Suprapubic skin (tissue), 4 donors: ENCODE data around the gene METTL21C. TPM values are rescaled to one million over a fixed set of nuclear protein-coding genes. Genes with fewer than 3 reads are reported as not detected.

Experiments
- DNase-seq, 2 donors: peaks; one replicate each; pipeline ENCODE4 v3.0.0-alpha.2; 2019; ENCODE audit warnings: low spot score in 2 of 2
- H3K27ac ChIP-seq: fragments of 200-600 bp; sonication (generic); one replicate; pipeline ENCODE4 v1.5.1; 2019
- H3K27me3 ChIP-seq: fragments of 200-600 bp; sonication (generic); one replicate; pipeline ENCODE4 v1.5.1; 2019
- H3K36me3 ChIP-seq: fragments of 200-600 bp; sonication (generic); one replicate; pipeline ENCODE4 v1.5.1; 2019
- H3K4me1 ChIP-seq: fragments of 200-600 bp; sonication (generic); one replicate; pipeline ENCODE4 v1.5.1; 2019
- H3K4me3 ChIP-seq: fragments of 200-600 bp; sonication (generic); one replicate; pipeline ENCODE4 v1.5.1; 2019; ENCODE audit warnings: mild to moderate bottlenecking
- H3K9me3 ChIP-seq: fragments of 200-600 bp; sonication (generic); one replicate; pipeline ENCODE4 v1.5.1; 2019
- CTCF ChIP-seq, 2 donors: fragments of 200-600 bp in 1 of 2; fragments of 450-650 bp in 1 of 2; sonication (generic) in 1 of 2; IDR thresholded peaks; one replicate each; pipeline ENCODE4 v1.5.1; 2016 to 2019; ENCODE audit warnings: antibody characterized with exemption in 2 of 2, mild to moderate bottlenecking in 1 of 2, moderate library complexity in 1 of 2
- EP300 ChIP-seq: sonication (generic); formaldehyde crosslinking; IDR thresholded peaks from one replicate; pipeline ENCODE4 v1.6.1; 2017; ENCODE audit warnings: antibody characterized with exemption
- POLR2A ChIP-seq, 2 donors: fragments of 450-650 bp; IDR thresholded peaks; one replicate each; pipeline ENCODE4 v1.6.1; 2017; ENCODE audit warnings: antibody characterized with exemption in 2 of 2, mild to moderate bottlenecking in 2 of 2, moderate library complexity in 2 of 2
- POLR2AphosphoS5 ChIP-seq, 3 donors: sonication (generic); formaldehyde crosslinking; IDR thresholded peaks; one replicate each; pipeline ENCODE4 v1.6.1; 2017; ENCODE audit warnings: antibody characterized with exemption in 3 of 3
- WGBS: methylation state at CpG from one replicate; pipeline ENCODE4 v1.1.5; 2018; 5-methylcytosine and 5-hydroxymethylcytosine counted together
- total RNA-seq, 4 donors: library from RNA; depleted of rRNA; stranded (reverse); fragments of >200 nt; gene quantifications; one replicate each; pipeline ENCODE4 v1.1.0, GENCODE V29; 2016

METTL21C gene
- total RNA-seq, 4 donors from 2014 or later, result not detected

DNA sequence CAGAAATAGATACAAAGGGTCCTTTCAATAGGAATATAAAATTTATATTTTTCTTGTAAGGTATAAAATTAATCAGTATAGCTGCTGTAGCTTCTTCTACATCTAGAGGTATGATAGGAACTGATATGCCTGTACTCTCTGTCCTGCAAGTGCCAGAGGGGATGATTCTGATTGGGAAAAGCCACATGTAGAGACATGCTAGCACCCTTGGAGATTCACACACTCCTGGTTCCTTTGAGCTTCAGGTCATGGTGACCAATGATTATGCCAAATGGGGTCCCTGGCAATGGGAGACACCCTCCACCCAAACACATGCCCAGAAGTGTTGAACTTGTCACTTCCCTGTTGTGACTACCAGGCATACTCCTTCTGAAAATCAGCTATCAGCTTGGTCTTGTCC, 14.7 kb upstream of the METTL21C start:
- Histone ChIP-seq H3K9me3 (no peaks in the 10 kb centered on the region), H3K27ac (no peak overlapping the region), H3K27me3 (no peaks in the 10 kb centered on the region), H3K36me3 (no peaks in the 10 kb centered on the region), H3K4me3 (no peak overlapping the region), H3K4me1 (peaks cover 16% of the 10 kb centered on the region)
- DNase-seq, result no peak
- no peak for TF ChIP-seq EP300
- no peak for TF ChIP-seq POLR2A (IDR thresholded peaks at IDR 0.05)
- no peak for TF ChIP-seq POLR2AphosphoS5 (IDR thresholded peaks at IDR 0.05)
- TF ChIP-seq CTCF (IDR thresholded peaks at IDR 0.05), result no peak

- H3K36me3 ChIP-seq, result no peaks in the 10 kb centered on the region
- no peak for TF ChIP-seq POLR2AphosphoS5 (IDR thresholded peaks at IDR 0.05)
- TF ChIP-seq CTCF (IDR thresholded peaks at IDR 0.05), result no peak
- no peak for TF ChIP-seq POLR2A (IDR thresholded peaks at IDR 0.05)
- TF ChIP-seq EP300, result no peak
- no peaks in the 10 kb centered on the region for H3K27me3 ChIP-seq
- 95% methylated on average over 2 of the region's 2 CpGs for WGBS
- H3K4me3 ChIP-seq, result no peak overlapping the region
- H3K4me1 ChIP-seq, result peaks cover 16% of the 10 kb centered on the region
- H3K27ac ChIP-seq, result no peak overlapping the region
- no peaks in the 10 kb centered on the region for H3K9me3 ChIP-seq
- DNase-seq, result no peak
Measured at GRCh38 chr13:102708991-102709390, 14.1 kb upstream of the METTL21C start.

DNA sequence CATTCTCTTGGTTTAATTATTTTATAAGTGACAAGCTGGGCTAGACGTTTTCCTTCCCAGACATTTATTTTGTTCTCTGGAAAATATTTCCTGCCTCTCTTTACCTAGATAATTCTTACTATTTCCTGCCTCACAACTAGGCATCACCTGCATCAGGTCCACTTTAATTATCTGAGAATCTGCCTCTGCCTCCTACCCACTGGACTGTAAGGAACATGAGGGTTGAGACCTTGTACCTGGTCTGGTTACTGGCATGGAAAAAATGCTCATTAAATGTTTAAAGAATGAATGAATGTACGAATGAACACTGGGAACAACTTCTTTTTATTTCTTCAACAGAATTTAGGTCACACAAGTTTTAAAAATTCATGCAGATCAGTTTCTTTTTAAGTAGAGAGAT, 13.4 kb upstream of the METTL21C start:
- Histone ChIP-seq H3K36me3 (no peaks in the 10 kb centered on the region), H3K4me1 (peaks cover 16% of the 10 kb centered on the region), H3K27me3 (no peaks in the 10 kb centered on the region), H3K9me3 (no peaks in the 10 kb centered on the region), H3K27ac (no peak overlapping the region), H3K4me3 (no peak overlapping the region)
- TF ChIP-seq POLR2AphosphoS5 (IDR thresholded peaks at IDR 0.05) (no peak), CTCF (IDR thresholded peaks at IDR 0.05) (no peak), EP300 (no peak)
- no peak for DNase-seq
- 39% methylated on average over 2 of the region's 2 CpGs for WGBS

DNA sequence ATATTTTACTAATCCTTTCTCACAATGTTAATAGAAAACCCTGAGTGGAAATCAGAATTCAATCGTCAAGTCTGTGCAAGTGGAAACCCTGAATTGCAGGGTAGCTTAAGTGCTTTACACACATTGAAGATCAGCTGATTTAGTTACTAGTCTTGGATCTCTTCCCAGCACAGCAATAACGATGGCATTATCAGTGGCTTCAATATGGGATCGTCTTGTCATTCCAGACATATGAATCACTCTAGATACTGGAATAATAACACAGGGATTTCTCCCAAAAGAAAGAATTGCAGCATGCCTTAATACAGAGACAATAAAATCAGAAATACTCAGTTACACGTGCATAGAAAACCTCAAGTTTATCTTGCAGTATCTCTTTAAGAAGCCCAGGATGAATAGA, 12.6 kb upstream of the METTL21C start:
- Histone ChIP-seq H3K36me3 (no peaks in the 10 kb centered on the region), H3K27me3 (no peaks in the 10 kb centered on the region), H3K9me3 (no peaks in the 10 kb centered on the region), H3K4me1 (peaks cover 16% of the 10 kb centered on the region), H3K27ac (no peak overlapping the region), H3K4me3 (no peak overlapping the region)
- TF ChIP-seq POLR2AphosphoS5 (IDR thresholded peaks at IDR 0.05) (no peak), EP300 (no peak), POLR2A (IDR thresholded peaks at IDR 0.05) (no peak)
- 10% methylated on average over 4 of the region's 4 CpGs for WGBS
- no peak for DNase-seq

DNA sequence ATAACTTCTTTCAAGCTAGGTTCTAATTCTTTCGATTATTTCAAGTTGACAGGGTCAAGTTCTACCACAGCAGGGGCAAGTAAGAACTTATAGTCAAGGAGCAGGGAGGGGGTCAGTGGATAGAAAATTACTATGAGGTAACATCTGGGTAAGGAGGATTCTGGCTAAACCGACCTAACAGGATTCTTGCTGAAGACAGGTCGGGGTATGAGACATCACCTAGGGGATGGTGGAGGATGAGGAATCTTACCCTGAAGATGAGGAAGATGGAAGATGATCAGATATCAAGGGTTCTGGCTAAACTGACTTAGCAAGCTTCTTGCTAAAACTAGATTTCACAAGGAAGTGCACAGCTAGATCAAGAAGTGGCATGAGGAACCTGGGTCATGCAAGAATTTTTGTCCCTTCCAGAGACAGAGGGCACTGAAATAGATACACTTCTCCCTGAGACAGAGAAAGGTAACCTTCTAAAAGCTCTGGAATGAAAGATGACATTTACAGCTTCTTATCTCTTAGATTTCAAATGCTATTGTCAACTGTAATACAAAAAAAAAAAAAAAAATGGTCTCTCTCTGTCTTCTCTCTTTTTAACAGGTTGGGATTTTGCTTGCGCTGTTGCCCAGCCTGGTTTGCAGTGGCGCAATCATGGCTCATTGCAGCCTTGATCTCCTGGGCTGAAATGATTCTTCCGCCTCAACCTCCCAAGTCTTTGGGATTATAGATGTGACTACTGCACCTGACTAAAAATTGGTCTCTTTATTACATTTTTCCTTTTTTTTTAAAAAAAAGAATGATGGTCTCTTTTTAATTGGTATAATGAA, 9.6 kb upstream of the METTL21C start:
- Histone ChIP-seq H3K27me3 (no peaks in the 10 kb centered on the region), H3K4me1 (peaks cover 17% of the 10 kb centered on the region), H3K9me3 (no peaks in the 10 kb centered on the region), H3K36me3 (no peaks in the 10 kb centered on the region), H3K4me3 (no peak overlapping the region), H3K27ac (no peak overlapping the region)
- WGBS, result 73% methylated on average over 6 of the region's 6 CpGs
- no peak for DNase-seq
- TF ChIP-seq EP300, result no peak
- TF ChIP-seq POLR2A (IDR thresholded peaks at IDR 0.05), result no peak
- TF ChIP-seq CTCF (IDR thresholded peaks at IDR 0.05), result no peak
- TF ChIP-seq POLR2AphosphoS5 (IDR thresholded peaks at IDR 0.05), result no peak

DNA sequence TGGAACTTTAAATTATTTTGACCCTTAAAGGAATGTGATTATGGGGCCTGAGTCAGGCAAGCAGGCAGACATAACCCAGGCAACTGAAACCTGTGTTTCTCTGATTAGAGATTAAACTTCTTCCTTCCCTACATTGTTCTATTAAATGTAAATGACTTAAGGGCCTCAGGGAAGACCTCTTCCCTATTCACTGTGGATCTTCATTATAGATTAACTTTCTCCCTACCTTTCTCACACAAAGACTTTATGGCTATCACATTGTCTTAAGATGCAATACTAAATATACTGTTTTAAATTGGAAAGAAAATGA, 8.8 kb upstream of the METTL21C start:
- Histone ChIP-seq H3K27me3 (no peaks in the 10 kb centered on the region), H3K9me3 (no peaks in the 10 kb centered on the region), H3K27ac (no peak overlapping the region), H3K4me3 (no peak overlapping the region), H3K36me3 (no peaks in the 10 kb centered on the region), H3K4me1 (peaks cover 17% of the 10 kb centered on the region)
- TF ChIP-seq CTCF (IDR thresholded peaks at IDR 0.05) (no peak), POLR2AphosphoS5 (IDR thresholded peaks at IDR 0.05) (no peak), EP300 (no peak), POLR2A (IDR thresholded peaks at IDR 0.05) (no peak)
- no peak for DNase-seq
